ENCODE measurements around the gene PHETA2.

Gene PHETA2

DNA sequence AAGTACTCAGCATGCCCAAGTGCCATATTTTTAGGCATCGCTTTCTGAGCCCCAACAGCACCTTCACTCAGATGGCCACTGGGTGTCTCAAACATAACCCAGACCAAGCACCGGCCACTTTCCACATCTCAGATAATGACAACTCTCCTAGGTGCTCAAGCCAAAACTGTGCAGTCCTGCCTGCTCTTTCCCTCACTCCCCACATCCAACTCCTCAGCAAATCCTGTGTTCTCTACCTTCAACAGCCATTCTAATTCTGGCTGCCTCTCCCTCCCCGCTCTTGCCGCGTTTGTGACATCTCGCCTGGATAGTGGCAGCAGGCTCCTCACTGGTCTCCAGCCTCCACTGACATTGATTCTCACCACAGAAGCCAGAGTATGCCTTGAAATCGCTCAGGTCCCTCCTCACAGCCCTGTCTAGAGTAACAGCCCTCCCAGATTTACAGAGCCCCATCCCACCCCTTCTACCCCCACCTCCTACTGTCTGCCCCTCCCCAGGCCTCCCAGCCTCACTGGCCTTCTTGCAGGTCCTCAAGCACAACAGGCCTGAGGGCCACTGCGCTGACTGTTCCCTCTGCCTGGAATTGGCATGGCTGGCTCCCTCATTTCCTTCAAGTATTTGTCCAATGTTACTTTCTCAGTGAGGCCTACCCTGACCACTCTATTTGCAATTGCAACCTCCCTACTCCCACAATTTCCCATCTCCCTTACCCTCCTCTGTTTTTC is 1.3 kb upstream of the PHETA2 start:
- Histone ChIP-seq H3K4me2 (ENCODE audit: low read depth, low read length, poor library complexity, severe bottlenecking) (no peak overlapping the region), H4K20me1 (ENCODE audit: low read depth, low read length) (no peaks in the 10 kb centered on the region), H3K9me2 (replicated peaks; ENCODE audit: insufficient read depth, low read length) (no peaks in the 10 kb centered on the region), H3K27ac (ENCODE audit: low read depth, low read length) (no peak overlapping the region), H3K9ac (ENCODE audit: low read length) (no peak overlapping the region), H3K36me3 (ENCODE audit: low read length) (no peaks in the 10 kb centered on the region), H3K4me3 (ENCODE audit: insufficient read depth, low read length, poor library complexity, severe bottlenecking) (no peak overlapping the region), H3K79me2 (ENCODE audit: insufficient read depth, low read length) (no peaks in the 10 kb centered on the region), H3K9me3 (ENCODE audit: insufficient read depth, low read length) (no peaks in the 10 kb centered on the region), H3F3A (ENCODE audit: insufficient read depth) (no peaks in the 10 kb centered on the region), H3K27me3 (ENCODE audit: low read length) (no peaks in the 10 kb centered on the region), H2AFZ (ENCODE audit: low read depth, low read length, severe bottlenecking) (no peak overlapping the region)
- TF ChIP-seq CTCF (IDR thresholded peaks at IDR 0.05; ENCODE audit: insufficient read depth, low read length, poor library complexity, severe bottlenecking) (no peak), EZH2phosphoT487 (conservative IDR thresholded peaks at IDR 0.05; ENCODE audit: low read length) (no peak)

- Histone ChIP-seq H3K9ac (ENCODE audit: low read length) (no peak overlapping the region), H3K9me3 (ENCODE audit: insufficient read depth, low read length) (no peaks in the 10 kb centered on the region), H3K79me2 (ENCODE audit: insufficient read depth, low read length) (no peaks in the 10 kb centered on the region), H2AFZ (ENCODE audit: low read depth, low read length, severe bottlenecking) (no peak overlapping the region), H3K4me3 (ENCODE audit: insufficient read depth, low read length, poor library complexity, severe bottlenecking) (no peak overlapping the region), H3K27ac (ENCODE audit: low read depth, low read length) (no peak overlapping the region), H3F3A (ENCODE audit: insufficient read depth) (no peaks in the 10 kb centered on the region), H3K4me2 (ENCODE audit: low read depth, low read length, poor library complexity, severe bottlenecking) (no peak overlapping the region), H3K9me2 (replicated peaks; ENCODE audit: insufficient read depth, low read length) (no peaks in the 10 kb centered on the region), H3K36me3 (ENCODE audit: low read length) (no peaks in the 10 kb centered on the region), H3K27me3 (ENCODE audit: low read length) (no peaks in the 10 kb centered on the region), H4K20me1 (ENCODE audit: low read depth, low read length) (no peaks in the 10 kb centered on the region)
- no peak for TF ChIP-seq CTCF (IDR thresholded peaks at IDR 0.05; ENCODE audit: insufficient read depth, low read length, poor library complexity, severe bottlenecking)
- no peak for TF ChIP-seq EZH2phosphoT487 (conservative IDR thresholded peaks at IDR 0.05; ENCODE audit: low read length)
These were observed 417 bp upstream of the PHETA2 start for GRCh38 chr22:42073621-42074041.

GRCh38 chr22:42074846-42075676 is 1.0 kb downstream of the PHETA2 start:
- no peaks in the 10 kb centered on the region for H3K27me3 ChIP-seq (ENCODE audit: low read length)
- H3K9ac ChIP-seq (ENCODE audit: low read length), result no peak overlapping the region
- no peaks in the 10 kb centered on the region for H3K9me3 ChIP-seq (ENCODE audit: insufficient read depth, low read length)
- TF ChIP-seq CTCF (IDR thresholded peaks at IDR 0.05; ENCODE audit: insufficient read depth, low read length, poor library complexity, severe bottlenecking) (no peak), EZH2phosphoT487 (conservative IDR thresholded peaks at IDR 0.05; ENCODE audit: low read length) (no peak)
- H3K4me2 ChIP-seq (ENCODE audit: low read depth, low read length, poor library complexity, severe bottlenecking), result no peak overlapping the region
- H3K36me3 ChIP-seq (ENCODE audit: low read length), result no peaks in the 10 kb centered on the region
- H4K20me1 ChIP-seq (ENCODE audit: low read depth, low read length), result no peaks in the 10 kb centered on the region
- no peaks in the 10 kb centered on the region for H3F3A ChIP-seq (ENCODE audit: insufficient read depth)
- H3K4me3 ChIP-seq (ENCODE audit: insufficient read depth, low read length, poor library complexity, severe bottlenecking), result no peak overlapping the region
- H3K9me2 ChIP-seq (replicated peaks; ENCODE audit: insufficient read depth, low read length), result no peaks in the 10 kb centered on the region
- no peak overlapping the region for H3K27ac ChIP-seq (ENCODE audit: low read depth, low read length)
- no peak overlapping the region for H2AFZ ChIP-seq (ENCODE audit: low read depth, low read length, severe bottlenecking)
- peaks cover 2% of the 10 kb centered on the region for H3K79me2 ChIP-seq (ENCODE audit: insufficient read depth, low read length)
